UCSD-AML1 (cell line): ENCODE data around the gene BCL2.

Source experiments
- DNase-seq: peaks from one replicate; lab custom pipeline; 2025; ENCODE audit not compliant: unreplicated experiment; lab: John Stamatoyannopoulos, UW

The BCL2 gene

DNA sequence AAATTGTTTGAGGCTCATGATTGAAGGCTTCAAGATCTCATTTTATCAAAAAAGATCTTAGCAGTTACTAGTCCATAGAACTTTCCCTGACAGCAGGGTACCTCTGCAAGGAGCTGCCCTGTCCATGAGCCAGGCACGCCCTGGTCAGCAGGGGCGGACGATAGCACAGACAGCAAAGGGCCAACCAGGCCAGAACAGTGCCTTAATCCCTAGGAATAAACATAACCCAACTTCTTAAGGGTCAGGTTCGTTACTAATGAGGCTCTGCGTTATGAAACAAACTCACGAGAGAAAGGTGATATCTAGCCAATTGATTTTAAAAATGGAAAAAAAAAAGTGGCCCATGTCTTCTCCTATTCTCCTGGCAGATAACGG, 59.2 kb downstream of the BCL2 start:
- no peak for DNase-seq

DNA sequence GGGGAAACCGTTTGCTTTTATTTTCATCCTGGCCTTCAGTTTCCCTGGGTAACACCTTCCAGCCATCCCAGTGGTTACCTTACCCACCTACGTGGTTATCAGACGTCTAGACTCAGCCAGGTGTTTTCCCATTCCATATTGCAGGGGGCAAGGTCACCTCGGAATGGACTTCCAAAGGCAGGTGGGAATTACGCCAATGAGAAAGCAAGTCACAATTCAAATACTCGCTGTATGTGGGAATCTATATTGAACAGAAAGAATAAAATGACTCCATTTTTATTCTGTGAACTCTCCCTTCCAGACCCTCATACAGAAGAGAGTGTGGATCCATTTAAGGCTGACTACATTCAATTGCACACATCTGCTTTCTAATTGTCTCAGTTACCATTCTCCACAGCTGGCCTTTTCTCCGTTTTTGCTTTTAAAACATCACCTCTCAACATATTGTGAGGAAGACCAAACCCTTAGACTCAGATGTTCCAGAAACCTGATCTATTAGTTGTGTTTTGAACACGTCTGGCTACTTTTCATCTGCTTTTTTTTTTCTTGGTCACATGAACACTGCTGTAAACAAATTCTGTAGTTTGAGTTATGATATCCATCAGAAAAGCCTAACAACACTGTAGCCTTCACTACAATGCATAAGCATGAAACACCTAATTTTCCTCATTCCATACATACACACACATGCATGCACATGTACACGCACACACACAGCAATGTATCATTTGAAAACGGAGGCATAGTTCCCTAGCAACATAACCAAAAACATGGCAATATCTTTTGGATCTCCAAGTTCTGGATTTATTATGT, 59.8 kb downstream of the BCL2 start:
- DNase-seq, result no peak

DNA sequence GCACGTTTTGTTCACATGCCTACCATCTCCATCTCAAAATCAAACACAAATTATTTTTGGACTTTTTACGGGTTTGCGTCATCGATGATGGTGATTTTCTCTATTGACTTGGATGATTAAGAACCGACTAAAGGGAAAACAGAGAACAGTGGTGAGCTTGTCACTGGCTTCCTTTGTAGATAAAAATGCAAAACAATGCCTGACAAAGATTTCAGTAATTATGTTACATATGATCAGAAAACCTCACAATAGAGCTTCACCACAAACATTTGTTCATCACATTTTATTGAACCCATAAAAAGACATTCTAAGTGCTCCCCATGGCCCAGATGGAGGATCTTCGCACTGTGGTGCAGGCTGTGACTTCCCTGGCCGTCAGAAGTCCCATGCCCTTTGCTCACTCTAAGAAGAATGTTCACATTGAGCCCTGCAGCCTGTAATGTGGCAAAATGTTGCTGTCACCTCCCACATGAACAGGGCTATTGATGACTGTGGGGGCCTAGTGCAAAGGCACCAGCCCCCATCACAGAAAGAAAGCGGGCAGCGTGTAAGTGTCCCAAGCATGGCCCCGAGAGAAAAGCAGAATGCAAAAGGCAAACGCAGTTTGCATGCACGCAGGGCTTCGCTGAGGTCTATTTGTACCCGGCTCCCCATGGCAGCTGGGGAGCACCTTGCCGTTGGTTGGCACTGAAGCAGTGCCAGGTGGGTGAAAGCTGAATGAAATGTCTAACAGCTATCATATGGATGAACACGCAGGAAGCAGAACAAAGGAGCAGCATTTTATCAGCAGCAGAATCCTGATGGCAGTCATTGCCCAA, 60.6 kb downstream of the BCL2 start:
- DNase-seq, result no peak

- no peak for DNase-seq
These were observed 62.1 kb downstream of the BCL2 start for GRCh38 chr18:63257453-63257852.

GRCh38 chr18:63255435-63255834, 64.1 kb downstream of the BCL2 start:
- no peak for DNase-seq

DNA sequence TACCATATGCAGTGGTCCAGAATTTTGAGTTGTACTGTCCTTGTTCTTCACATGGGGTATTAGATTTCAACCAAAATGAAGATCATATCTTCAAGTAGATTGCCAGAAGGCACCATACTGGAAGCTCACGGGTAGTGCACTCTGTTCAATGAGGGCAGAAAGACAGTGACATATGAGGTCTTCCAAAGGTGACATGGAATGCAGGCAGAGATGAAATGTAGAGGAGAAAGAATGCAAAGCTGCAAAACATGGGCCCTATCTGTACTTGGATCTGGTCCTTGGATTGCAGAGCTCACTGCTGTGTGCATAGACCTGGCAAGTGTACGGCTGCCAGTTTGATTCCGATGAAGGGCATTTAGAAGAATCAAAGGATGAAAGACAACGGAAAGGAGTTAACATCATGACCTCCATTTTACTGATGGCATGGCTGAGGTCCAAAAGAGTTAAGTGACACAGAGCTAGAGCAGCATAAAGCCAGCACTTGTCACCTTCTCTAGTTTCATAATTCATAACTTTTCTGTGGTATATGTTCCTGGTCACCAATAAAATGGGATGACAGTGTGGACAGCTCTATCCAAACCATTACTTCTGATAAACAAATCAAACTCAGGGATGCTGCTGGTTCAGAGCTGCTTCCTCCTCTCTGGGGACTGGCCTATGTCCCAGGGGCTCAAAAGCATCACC, 64.7 kb downstream of the BCL2 start:
- DNase-seq, result no peak

DNA sequence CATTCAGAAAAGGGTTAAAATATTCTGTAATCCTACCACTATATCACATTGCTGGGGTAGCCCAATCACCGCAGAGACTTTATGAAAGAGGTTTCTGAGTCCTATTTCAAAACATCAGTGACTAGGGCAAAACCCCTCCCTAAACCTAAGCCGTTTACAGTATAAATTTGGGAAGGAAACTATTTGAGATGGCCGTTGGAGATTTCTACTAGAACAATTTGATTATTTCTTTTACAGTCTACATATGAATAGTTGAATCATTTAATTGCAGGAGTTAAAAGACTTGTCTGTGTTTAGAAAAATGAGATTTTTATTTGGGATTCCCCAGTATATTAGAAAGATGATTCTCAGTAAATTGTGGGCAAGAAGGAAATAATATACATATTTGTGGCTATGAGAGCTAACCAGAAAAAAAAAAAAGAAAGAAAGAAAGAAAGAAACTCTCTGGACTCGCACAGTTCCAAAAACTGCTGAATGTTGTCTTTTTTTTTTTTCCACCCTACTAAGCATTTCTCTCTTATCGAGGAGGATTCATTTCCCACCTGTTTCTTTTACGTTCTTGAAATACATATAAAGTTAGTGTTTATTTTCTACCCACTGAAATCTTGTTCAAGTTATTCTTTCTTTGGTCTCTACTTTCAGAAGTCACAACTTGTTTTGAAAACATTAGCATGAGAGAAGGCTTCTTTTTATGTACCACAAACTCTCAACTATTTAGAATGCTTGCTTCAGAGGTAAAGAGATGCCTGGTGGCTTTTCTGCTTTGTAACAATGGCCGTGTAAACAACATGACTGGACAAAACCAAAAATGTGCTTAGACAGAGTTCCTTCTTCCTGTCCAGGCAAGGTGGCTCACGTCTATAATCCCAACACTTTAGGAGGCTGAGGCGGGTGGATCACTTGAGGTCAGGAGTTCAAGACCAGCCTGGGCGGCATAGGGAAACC, 65.9 kb downstream of the BCL2 start:
- no peak for DNase-seq

- no peak for DNase-seq
These were observed 66.6 kb downstream of the BCL2 start for GRCh38 chr18:63253014-63253413.

- DNase-seq, result peak; percentile 71
These were observed 69.8 kb downstream of the BCL2 start for GRCh38 chr18:63249771-63250170.

DNA sequence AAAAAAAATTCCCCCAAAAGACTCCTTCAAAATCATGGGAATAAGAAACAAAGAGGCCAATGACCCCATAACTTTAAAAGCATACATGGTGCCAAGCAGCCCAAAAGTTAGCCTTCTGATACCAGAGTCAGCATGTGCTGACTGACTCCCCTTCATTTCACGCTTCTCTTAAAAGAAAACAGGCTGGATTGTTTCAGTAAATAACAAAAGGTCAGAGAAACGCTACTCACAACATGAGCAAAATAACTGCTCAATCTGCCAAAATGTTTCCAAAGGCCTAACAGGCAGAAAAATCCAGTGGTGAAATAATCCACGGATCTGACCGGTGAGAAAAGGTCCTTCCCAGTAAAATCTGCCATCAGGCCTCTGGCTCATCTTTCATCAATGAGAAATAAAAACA, 71.6 kb downstream of the BCL2 start:
- no peak for DNase-seq

GRCh38 chr18:63247506-63247905, 72.1 kb downstream of the BCL2 start:
- no peak for DNase-seq

DNA sequence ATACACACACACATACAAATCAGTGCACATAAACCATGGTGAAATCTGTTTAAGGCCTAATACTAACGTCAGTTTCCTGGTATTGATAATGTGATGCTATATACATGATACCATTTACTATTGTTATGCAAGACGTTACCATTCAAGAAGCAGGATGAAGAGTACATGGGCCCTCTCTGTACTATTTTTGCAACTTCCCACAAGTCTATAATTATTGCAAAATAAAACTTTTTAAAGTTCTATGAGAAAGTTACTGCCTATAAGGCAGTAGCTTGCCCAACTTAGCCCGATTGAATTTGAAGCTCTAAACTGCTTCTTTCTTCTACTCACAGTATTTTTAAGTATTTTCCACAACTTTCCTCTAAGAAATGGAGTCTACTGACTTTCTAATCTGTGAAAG, 74.0 kb downstream of the BCL2 start:
- no peak for DNase-seq

- DNase-seq, result no peak
These were observed 75.0 kb downstream of the BCL2 start for GRCh38 chr18:63244607-63245006.

- DNase-seq, result no peak
These were observed 77.8 kb downstream of the BCL2 start for GRCh38 chr18:63241760-63242159.

GRCh38 chr18:63241317-63241712, 78.3 kb downstream of the BCL2 start:
- no peak for DNase-seq

DNA sequence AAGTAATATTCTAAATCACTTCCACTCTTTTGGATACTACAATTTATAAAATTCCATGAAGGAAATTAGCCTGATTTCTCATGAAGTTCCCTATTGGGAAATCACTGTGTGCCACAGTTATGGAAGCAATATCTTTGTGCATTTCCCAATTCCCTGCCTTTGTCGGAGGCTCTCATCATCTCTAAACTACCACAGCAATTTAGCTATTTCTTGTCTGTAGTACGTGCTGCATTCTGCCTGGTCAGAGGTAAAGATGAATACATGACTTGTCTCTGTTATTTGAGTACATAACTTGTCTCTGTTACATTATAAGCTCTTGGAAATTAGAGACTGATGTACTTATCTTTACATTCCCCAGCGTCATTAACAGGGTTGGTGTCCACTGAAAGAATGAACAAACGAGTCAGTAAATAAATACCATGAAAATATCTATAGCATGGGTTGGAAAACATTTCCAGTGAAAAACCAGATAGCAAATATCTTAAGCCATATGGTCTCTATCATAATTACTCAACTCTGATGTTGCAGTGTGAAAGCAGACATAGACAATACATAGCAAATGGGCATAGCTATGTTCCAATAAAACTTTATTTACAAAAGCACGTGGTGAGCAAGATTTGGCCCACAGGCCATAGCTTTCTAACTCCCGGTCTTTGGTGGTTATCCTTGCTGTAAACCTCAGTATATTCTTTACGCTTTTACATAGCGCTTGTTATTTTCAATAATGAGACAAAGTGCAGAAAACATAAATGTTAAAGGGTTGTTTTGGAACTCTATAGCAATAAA, 78.8 kb downstream of the BCL2 start:
- DNase-seq, result no peak

- DNase-seq, result no peak
These were observed 80.9 kb downstream of the BCL2 start for GRCh38 chr18:63238693-63239075.

GRCh38 chr18:63237881-63238692, 81.5 kb downstream of the BCL2 start:
- DNase-seq, result no peak
